ENCODE measurements around the gene CDIPT. TPM values are rescaled to one million over a fixed set of nuclear protein-coding genes. Genes with fewer than 3 reads are reported as not detected.

CDIPT gene
- total and polyA plus RNA-seq, 2 of the 13 experiments (the other 11 are each of a cell fraction or from before 2014, with no cell fraction given): 54.9 to 97.5 TPM

- TF ChIP-seq ZBTB37 (CRISPR knock-in tag; IDR thresholded peaks at IDR 0.05) (no peak), ZNF570 (CRISPR knock-in tag; IDR thresholded peaks at IDR 0.05; ENCODE audit: borderline replicate concordance) (no peak), ZNF800 (CRISPR knock-in tag; IDR thresholded peaks at IDR 0.05) (0 out of 2 replicates have a peak, but pooled peaks have one; percentile 85), MATR3 (CRISPR knock-in tag; IDR thresholded peaks at IDR 0.05) (no peak), NCOA1 (CRISPR knock-in tag; IDR thresholded peaks at IDR 0.05) (no peak; the same call in 1 of the 2 replicates), RERE (CRISPR knock-in tag; IDR thresholded peaks at IDR 0.05; ENCODE audit: low read depth) (no peak), SKIL (CRISPR knock-in tag; IDR thresholded peaks at IDR 0.05; ENCODE audit: borderline replicate concordance) (peak; percentile 45), TBL1XR1 (IDR thresholded peaks at IDR 0.05; ENCODE audit: borderline replicate concordance, low read length, partially characterized antibody) (no peak), KLF12 (CRISPR knock-in tag; IDR thresholded peaks at IDR 0.05; ENCODE audit: borderline replicate concordance) (peak; percentile 98), SP5 (CRISPR knock-in tag; IDR thresholded peaks at IDR 0.05; ENCODE audit: borderline replicate concordance, low read depth) (peak; percentile 24), TBX3 (IDR thresholded peaks at IDR 0.05; ENCODE audit: borderline replicate concordance) (no peak), ZSCAN21 (CRISPR knock-in tag; IDR thresholded peaks at IDR 0.05; ENCODE audit: borderline replicate concordance) (peak; percentile 75; the same call in 1 of the 2 replicates), ZNF710 (CRISPR knock-in tag; IDR thresholded peaks at IDR 0.05; ENCODE audit: borderline replicate concordance) (no peak; the same call in 1 of the 2 replicates)
These were observed 37.3 kb upstream of the CDIPT start, which contains the start of gene ASPHD1 (continued) for GRCh38 chr16:29900102-29900887.
